Vagina (tissue), 2 donors: ENCODE results near the gene CTNNA3. TPM values are rescaled to one million over a fixed set of nuclear protein-coding genes. Genes with fewer than 3 reads are reported as not detected.

Source experiments
- DNase-seq, 2 donors: peaks; one replicate each; pipeline ENCODE4 v3.0.0-alpha.2; 2017; ENCODE audit errors: extremely low spot score in 2 of 2
- H3K27ac ChIP-seq: fragments of 200-600 bp; sonication (generic); one replicate; pipeline ENCODE4 v1.5.1; 2019
- H3K27me3 ChIP-seq: fragments of 200-600 bp; sonication (generic); one replicate; pipeline ENCODE4 v1.5.1; 2019
- H3K36me3 ChIP-seq, 2 donors: fragments of 200-600 bp; sonication (generic); one replicate each; pipeline ENCODE4 v1.5.1; 2017 to 2019
- H3K4me1 ChIP-seq: fragments of 200-600 bp; sonication (generic); one replicate; pipeline ENCODE4 v1.5.1; 2019
- H3K4me3 ChIP-seq, 2 donors: fragments of 200-600 bp; sonication (generic); 1 replicate in 1 of 2; 2 replicates in 1 of 2; pipeline ENCODE4 v1.5.1; 2016 to 2019
- H3K9me3 ChIP-seq: fragments of 200-600 bp; sonication (generic); one replicate; pipeline ENCODE4 v1.5.1; 2019
- CTCF ChIP-seq, 3 experiments: fragments of 450-650 bp in 2 of 3; fragments of 200-600 bp in 1 of 3; sonication (generic) in 1 of 3; IDR thresholded peaks; one replicate each; pipeline ENCODE4 v1.5.1; 2017 to 2019; ENCODE audit warnings: antibody characterized with exemption in 3 of 3, mild to moderate bottlenecking in 2 of 3, moderate library complexity in 2 of 3
- POLR2A ChIP-seq, 2 donors: fragments of 450-650 bp; IDR thresholded peaks; one replicate each; pipeline ENCODE4 v1.6.1; 2017; ENCODE audit warnings: antibody characterized with exemption in 2 of 2, mild to moderate bottlenecking in 2 of 2, moderate library complexity in 2 of 2
- POLR2AphosphoS5 ChIP-seq, 2 donors: sonication (generic); formaldehyde crosslinking; IDR thresholded peaks; one replicate each; pipeline ENCODE4 v1.9.0; 2017; ENCODE audit warnings: antibody characterized with exemption in 2 of 2, mild to moderate bottlenecking in 2 of 2, low read depth in 1 of 2; ENCODE audit not compliant: insufficient read depth in 1 of 2
- intact Hi-C: fragments of 100-400 bp; cut with DNase I; formaldehyde crosslinking; loops from one replicate; pipeline ENCODE4 v1.15.1; 2023
- total RNA-seq: library from RNA; depleted of rRNA; stranded (reverse); fragments of >200 nt; gene quantifications from one replicate; pipeline ENCODE4 v1.2.3, GENCODE V29; 2016

The CTNNA3 gene
- total RNA-seq, 1 donor from 2014 or later = 0.98 TPM

GRCh38 chr10:66307826-66308225, 1388.2 kb downstream of the CTNNA3 start:
- H3K27ac ChIP-seq = no peak overlapping the region
- TF ChIP-seq POLR2A (IDR thresholded peaks at IDR 0.05) (no peak), POLR2AphosphoS5 (IDR thresholded peaks at IDR 0.05; ENCODE audit: insufficient read depth in 1 of 2, low read depth in 1 of 2) (no peak), CTCF (IDR thresholded peaks at IDR 0.05) (no peak)
- H3K27me3 ChIP-seq = no peaks in the 10 kb centered on the region
- DNase-seq = no peak
- no peaks in the 10 kb centered on the region for H3K36me3 ChIP-seq
- no peak overlapping the region for H3K4me3 ChIP-seq
- intact Hi-C loops = no loop called here
- H3K4me1 ChIP-seq = no peaks in the 10 kb centered on the region
- H3K9me3 ChIP-seq = no peaks in the 10 kb centered on the region

- intact Hi-C loops = no loop called here
- Histone ChIP-seq H3K4me3 (no peak overlapping the region), H3K36me3 (no peaks in the 10 kb centered on the region), H3K4me1 (no peaks in the 10 kb centered on the region), H3K9me3 (no peaks in the 10 kb centered on the region), H3K27ac (no peak overlapping the region), H3K27me3 (no peaks in the 10 kb centered on the region)
- no peak for TF ChIP-seq POLR2A (IDR thresholded peaks at IDR 0.05)
- no peak for TF ChIP-seq POLR2AphosphoS5 (IDR thresholded peaks at IDR 0.05; ENCODE audit: insufficient read depth in 1 of 2, low read depth in 1 of 2)
- TF ChIP-seq CTCF (IDR thresholded peaks at IDR 0.05) = no peak
- DNase-seq = no peak
Observed at GRCh38 chr10:66301078-66301477, 1394.9 kb downstream of the CTNNA3 start.

GRCh38 chr10:66295602-66296001, 1400.4 kb downstream of the CTNNA3 start:
- H3K4me1 ChIP-seq = no peaks in the 10 kb centered on the region
- no peak overlapping the region for H3K4me3 ChIP-seq
- H3K27me3 ChIP-seq = no peaks in the 10 kb centered on the region
- H3K36me3 ChIP-seq = no peaks in the 10 kb centered on the region
- no peak for DNase-seq
- TF ChIP-seq CTCF (IDR thresholded peaks at IDR 0.05) = no peak
- TF ChIP-seq POLR2A (IDR thresholded peaks at IDR 0.05) = no peak
- TF ChIP-seq POLR2AphosphoS5 (IDR thresholded peaks at IDR 0.05; ENCODE audit: insufficient read depth in 1 of 2, low read depth in 1 of 2) = no peak
- H3K27ac ChIP-seq = no peak overlapping the region
- no peaks in the 10 kb centered on the region for H3K9me3 ChIP-seq
- intact Hi-C loops = no loop called here

- Histone ChIP-seq H3K27me3 (no peaks in the 10 kb centered on the region), H3K27ac (no peak overlapping the region), H3K4me3 (no peak overlapping the region), H3K36me3 (no peaks in the 10 kb centered on the region), H3K4me1 (no peaks in the 10 kb centered on the region), H3K9me3 (no peaks in the 10 kb centered on the region)
- no peak for TF ChIP-seq POLR2A (IDR thresholded peaks at IDR 0.05)
- intact Hi-C loops = no loop called here
- no peak for DNase-seq
Observed at GRCh38 chr10:66294538-66294937, 1401.5 kb downstream of the CTNNA3 start.

- H3K4me3 ChIP-seq = no peak overlapping the region
- no peaks in the 10 kb centered on the region for H3K4me1 ChIP-seq
- H3K36me3 ChIP-seq = no peaks in the 10 kb centered on the region
- no peak for DNase-seq
- no peaks in the 10 kb centered on the region for H3K9me3 ChIP-seq
- intact Hi-C loops = no loop called here
- H3K27ac ChIP-seq = no peak overlapping the region
- TF ChIP-seq POLR2A (IDR thresholded peaks at IDR 0.05) (no peak), POLR2AphosphoS5 (IDR thresholded peaks at IDR 0.05; ENCODE audit: insufficient read depth in 1 of 2, low read depth in 1 of 2) (no peak), CTCF (IDR thresholded peaks at IDR 0.05) (no peak)
- H3K27me3 ChIP-seq = no peaks in the 10 kb centered on the region
Observed at GRCh38 chr10:66292922-66293321, 1403.1 kb downstream of the CTNNA3 start.

- Histone ChIP-seq H3K27ac (no peak overlapping the region), H3K27me3 (no peaks in the 10 kb centered on the region), H3K4me1 (no peaks in the 10 kb centered on the region), H3K36me3 (no peaks in the 10 kb centered on the region), H3K4me3 (no peak overlapping the region), H3K9me3 (no peaks in the 10 kb centered on the region)
- TF ChIP-seq POLR2AphosphoS5 (IDR thresholded peaks at IDR 0.05; ENCODE audit: insufficient read depth in 1 of 2, low read depth in 1 of 2) (no peak), CTCF (IDR thresholded peaks at IDR 0.05) (no peak), POLR2A (IDR thresholded peaks at IDR 0.05) (no peak)
- no peak for DNase-seq
- intact Hi-C loops = no loop called here
Observed at GRCh38 chr10:66292456-66292855, 1403.5 kb downstream of the CTNNA3 start.
